Neural cell (in vitro differentiated cells): Measurements from ENCODE around the gene LMOD3. TPM values are rescaled to one million over a fixed set of nuclear protein-coding genes. Genes with fewer than 3 reads are reported as not detected.

Source experiments
- H2AFZ ChIP-seq: fragments of 200-600, 300-800 bp; sonication (generic), shearing (Covaris generic); 2 replicates; pipeline ENCODE4 v1.6.0; 2014; ENCODE audit warnings: low read depth, mild to moderate bottlenecking, antibody characterized with exemption, low read length, moderate library complexity
- H3F3A ChIP-seq: fragments of 200-600 bp; shearing (Covaris generic); 2 replicates; pipeline ENCODE4 v1.6.1; 2016; ENCODE audit warnings: mild to moderate bottlenecking, moderate library complexity, mixed read lengths, antibody characterized with exemption, low read length; ENCODE audit not compliant: insufficient read depth, poor library complexity, severe bottlenecking
- H3K27ac ChIP-seq: fragments of 200-600, 300-800 bp; sonication (generic), shearing (Covaris generic); 2 replicates; pipeline ENCODE4 v1.5.1; 2014; ENCODE audit warnings: mild to moderate bottlenecking, low read length, moderate library complexity
- H3K27me3 ChIP-seq: fragments of 300-800, 200-600 bp; sonication (generic), shearing (Covaris generic); 2 replicates; pipeline ENCODE4 v1.6.0; 2014; ENCODE audit warnings: mild to moderate bottlenecking, low read depth, low read length, moderate library complexity; ENCODE audit not compliant: insufficient read depth
- H3K36me3 ChIP-seq: fragments of 300-800, 200-600 bp; sonication (generic), shearing (Covaris generic); 2 replicates; pipeline ENCODE4 v1.5.1; 2014; ENCODE audit warnings: mild to moderate bottlenecking, antibody characterized with exemption, low read length, moderate library complexity; ENCODE audit not compliant: insufficient read depth
- H3K4me2 ChIP-seq: fragments of 300-800, 200-600 bp; sonication (generic), shearing (Covaris generic); 2 replicates; pipeline ENCODE4 v1.6.0; 2014; ENCODE audit warnings: mild to moderate bottlenecking, low read length
- H3K4me3 ChIP-seq: fragments of 300-800, 200-600 bp; sonication (generic), shearing (Covaris generic); 2 replicates; pipeline ENCODE4 v1.5.1; 2014; ENCODE audit warnings: mild to moderate bottlenecking, low read length, moderate library complexity
- H3K79me2 ChIP-seq: fragments of 200-600 bp; shearing (Covaris generic); replicated peaks from 2 replicates; pipeline ENCODE4 v1.6.0; 2014; ENCODE audit warnings: mild to moderate bottlenecking, low read length, moderate library complexity; ENCODE audit not compliant: insufficient read depth
- H3K9ac ChIP-seq: fragments of 300-800, 200-600 bp; sonication (generic), shearing (Covaris generic); 2 replicates; pipeline ENCODE4 v1.6.1; 2016; ENCODE audit warnings: mild to moderate bottlenecking, low read length, mixed read lengths
- H3K9me2 ChIP-seq: fragments of 200-600 bp; shearing (Covaris generic); 2 replicates; pipeline ENCODE4 v1.6.1; 2016; ENCODE audit warnings: mild to moderate bottlenecking, low read length, mixed read lengths; ENCODE audit not compliant: insufficient read depth
- H3K9me3 ChIP-seq: fragments of 200-600, 300-800 bp; sonication (generic), shearing (Covaris generic); 2 replicates; pipeline ENCODE4 v1.6.1; 2016; ENCODE audit warnings: mild to moderate bottlenecking, mixed run types, low read length, moderate library complexity, mixed read lengths
- H4K20me1 ChIP-seq: fragments of 200-600 bp; shearing (Covaris generic); 2 replicates; pipeline ENCODE4 v1.6.1; 2016; ENCODE audit warnings: mild to moderate bottlenecking, mixed run types; ENCODE audit not compliant: insufficient read depth
- EP300 ChIP-seq: fragments of 450-650 bp; conservative IDR thresholded peaks from 2 replicates; pipeline ENCODE4 v1.6.1; 2014; ENCODE audit warnings: antibody characterized with exemption, mild to moderate bottlenecking, moderate library complexity; ENCODE audit not compliant: poor library complexity, severe bottlenecking
- EZH2 ChIP-seq: fragments of 200-600, 300-800 bp; shearing (Covaris generic), sonication (generic); IDR thresholded peaks from 2 replicates; pipeline ENCODE4 v1.6.1; 2014; ENCODE audit warnings: antibody characterized with exemption, low read length, borderline replicate concordance, mild to moderate bottlenecking; ENCODE audit not compliant: insufficient read depth, poor library complexity, severe bottlenecking
- MXI1 ChIP-seq: fragments of 450-650 bp; conservative IDR thresholded peaks from 2 replicates; pipeline ENCODE4 v1.6.1; 2014; ENCODE audit warnings: antibody characterized with exemption, mild to moderate bottlenecking; ENCODE audit not compliant: poor library complexity, severe bottlenecking
- POLR2AphosphoS5 ChIP-seq: IDR thresholded peaks from 2 replicates; pipeline ENCODE4 v1.6.1; 2012
- RAD21 ChIP-seq: fragments of 450-650 bp; conservative IDR thresholded peaks from 2 replicates; pipeline ENCODE4 v1.6.1; 2014; ENCODE audit warnings: antibody characterized with exemption, mild to moderate bottlenecking, moderate library complexity
- SMC3 ChIP-seq: fragments of 450-650 bp; conservative IDR thresholded peaks from 2 replicates; pipeline ENCODE4 v1.6.1; 2014; ENCODE audit warnings: antibody characterized with exemption, mild to moderate bottlenecking, moderate library complexity; ENCODE audit not compliant: poor library complexity
- TAF1 ChIP-seq: IDR thresholded peaks from 2 replicates; pipeline ENCODE4 v1.6.1; 2012; ENCODE audit warnings: low read depth
- polyA plus RNA-seq: library from polyadenylated mRNA; depleted of rRNA; stranded (reverse); fragments of >200 nt; gene quantifications from 2 replicates; pipeline ENCODE4 v1.2.3, GENCODE V29; 2014
- TF ChIP-seq, protein P1 (sequence below): fragments of 450-650 bp; IDR thresholded peaks from 2 replicates; pipeline ENCODE4 v1.5.1; 2014; ENCODE audit warnings: antibody characterized with exemption, mild to moderate bottlenecking, moderate library complexity; ENCODE audit not compliant: poor library complexity, severe bottlenecking
- TF ChIP-seq, protein P2 (sequence below): IDR thresholded peaks from 2 replicates; pipeline ENCODE4 v1.6.1; 2012; ENCODE audit warnings: borderline replicate concordance

Gene LMOD3
- polyA plus RNA-seq, 1 donor from 2014 or later = not detected

DNA sequence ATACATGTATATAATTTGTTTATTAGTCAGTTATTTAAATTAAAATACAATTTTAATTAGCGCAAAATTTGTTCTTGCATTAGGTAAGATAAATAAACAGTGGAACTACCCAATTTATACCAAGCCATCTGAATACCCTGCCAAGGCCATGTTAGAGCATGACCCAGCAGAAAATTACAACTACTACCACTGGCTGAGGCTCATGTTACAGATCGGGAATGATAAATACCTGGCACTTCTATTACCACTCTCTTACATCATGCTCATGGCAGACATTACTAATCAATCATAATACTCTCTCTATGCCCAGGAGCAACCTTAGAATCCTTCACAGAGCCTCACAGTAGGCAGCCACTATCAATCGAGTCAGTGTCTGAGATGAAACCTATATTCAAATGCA, 21.2 kb upstream of the LMOD3 start:
- Histone ChIP-seq H3K27ac (no peak overlapping the region), H3K4me3 (no peak overlapping the region), H3K79me2 (no peaks in the 10 kb centered on the region), H3K4me2 (no peak overlapping the region), H3K36me3 (no peaks in the 10 kb centered on the region), H3K9me2 (no peaks in the 10 kb centered on the region), H4K20me1 (no peaks in the 10 kb centered on the region), H3K9ac (no peak overlapping the region), H2AFZ (no peak overlapping the region), H3F3A (no peaks in the 10 kb centered on the region), H3K27me3 (no peaks in the 10 kb centered on the region), H3K9me3 (no peaks in the 10 kb centered on the region)
- TF ChIP-seq, protein P1, sequence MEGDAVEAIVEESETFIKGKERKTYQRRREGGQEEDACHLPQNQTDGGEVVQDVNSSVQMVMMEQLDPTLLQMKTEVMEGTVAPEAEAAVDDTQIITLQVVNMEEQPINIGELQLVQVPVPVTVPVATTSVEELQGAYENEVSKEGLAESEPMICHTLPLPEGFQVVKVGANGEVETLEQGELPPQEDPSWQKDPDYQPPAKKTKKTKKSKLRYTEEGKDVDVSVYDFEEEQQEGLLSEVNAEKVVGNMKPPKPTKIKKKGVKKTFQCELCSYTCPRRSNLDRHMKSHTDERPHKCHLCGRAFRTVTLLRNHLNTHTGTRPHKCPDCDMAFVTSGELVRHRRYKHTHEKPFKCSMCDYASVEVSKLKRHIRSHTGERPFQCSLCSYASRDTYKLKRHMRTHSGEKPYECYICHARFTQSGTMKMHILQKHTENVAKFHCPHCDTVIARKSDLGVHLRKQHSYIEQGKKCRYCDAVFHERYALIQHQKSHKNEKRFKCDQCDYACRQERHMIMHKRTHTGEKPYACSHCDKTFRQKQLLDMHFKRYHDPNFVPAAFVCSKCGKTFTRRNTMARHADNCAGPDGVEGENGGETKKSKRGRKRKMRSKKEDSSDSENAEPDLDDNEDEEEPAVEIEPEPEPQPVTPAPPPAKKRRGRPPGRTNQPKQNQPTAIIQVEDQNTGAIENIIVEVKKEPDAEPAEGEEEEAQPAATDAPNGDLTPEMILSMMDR = no peak

DNA sequence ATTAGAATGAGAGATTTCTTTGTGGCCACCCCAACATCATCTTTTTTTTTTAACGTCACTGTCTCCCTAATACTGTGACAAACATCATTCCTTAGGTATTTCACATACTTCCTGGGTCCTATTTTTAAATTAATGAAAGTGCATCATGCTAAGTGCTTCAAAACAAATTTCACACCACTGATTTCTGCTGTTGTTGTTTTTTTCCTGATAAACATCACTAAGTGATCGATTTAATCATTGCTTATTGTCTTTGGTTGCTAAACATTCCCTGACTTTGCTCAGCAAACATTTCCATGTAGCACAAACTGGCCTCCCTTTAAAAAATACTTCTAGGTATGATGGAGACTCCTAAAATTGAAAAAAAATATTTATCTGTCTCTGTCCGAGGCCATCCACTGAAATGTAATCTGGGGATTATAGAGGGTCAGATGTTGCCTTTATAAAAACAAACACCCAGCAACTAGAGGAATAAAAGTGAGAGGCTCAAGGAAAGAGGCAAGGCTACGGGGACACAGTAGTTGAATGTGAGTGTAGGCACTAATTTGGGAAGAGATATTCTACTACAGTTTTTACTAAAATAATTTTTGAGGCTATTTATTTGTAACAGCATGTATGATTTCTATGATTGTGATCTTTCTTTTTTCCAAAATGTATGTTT, 20.5 kb upstream of the LMOD3 start:
- Histone ChIP-seq H3K27me3 (no peaks in the 10 kb centered on the region), H3K9me3 (no peaks in the 10 kb centered on the region), H2AFZ (no peak overlapping the region), H3K4me2 (no peak overlapping the region), H3K79me2 (no peaks in the 10 kb centered on the region), H4K20me1 (no peaks in the 10 kb centered on the region), H3K9ac (no peak overlapping the region), H3K4me3 (no peak overlapping the region), H3K9me2 (no peaks in the 10 kb centered on the region), H3F3A (no peaks in the 10 kb centered on the region), H3K27ac (no peak overlapping the region), H3K36me3 (no peaks in the 10 kb centered on the region)
- TF ChIP-seq, protein P2, sequence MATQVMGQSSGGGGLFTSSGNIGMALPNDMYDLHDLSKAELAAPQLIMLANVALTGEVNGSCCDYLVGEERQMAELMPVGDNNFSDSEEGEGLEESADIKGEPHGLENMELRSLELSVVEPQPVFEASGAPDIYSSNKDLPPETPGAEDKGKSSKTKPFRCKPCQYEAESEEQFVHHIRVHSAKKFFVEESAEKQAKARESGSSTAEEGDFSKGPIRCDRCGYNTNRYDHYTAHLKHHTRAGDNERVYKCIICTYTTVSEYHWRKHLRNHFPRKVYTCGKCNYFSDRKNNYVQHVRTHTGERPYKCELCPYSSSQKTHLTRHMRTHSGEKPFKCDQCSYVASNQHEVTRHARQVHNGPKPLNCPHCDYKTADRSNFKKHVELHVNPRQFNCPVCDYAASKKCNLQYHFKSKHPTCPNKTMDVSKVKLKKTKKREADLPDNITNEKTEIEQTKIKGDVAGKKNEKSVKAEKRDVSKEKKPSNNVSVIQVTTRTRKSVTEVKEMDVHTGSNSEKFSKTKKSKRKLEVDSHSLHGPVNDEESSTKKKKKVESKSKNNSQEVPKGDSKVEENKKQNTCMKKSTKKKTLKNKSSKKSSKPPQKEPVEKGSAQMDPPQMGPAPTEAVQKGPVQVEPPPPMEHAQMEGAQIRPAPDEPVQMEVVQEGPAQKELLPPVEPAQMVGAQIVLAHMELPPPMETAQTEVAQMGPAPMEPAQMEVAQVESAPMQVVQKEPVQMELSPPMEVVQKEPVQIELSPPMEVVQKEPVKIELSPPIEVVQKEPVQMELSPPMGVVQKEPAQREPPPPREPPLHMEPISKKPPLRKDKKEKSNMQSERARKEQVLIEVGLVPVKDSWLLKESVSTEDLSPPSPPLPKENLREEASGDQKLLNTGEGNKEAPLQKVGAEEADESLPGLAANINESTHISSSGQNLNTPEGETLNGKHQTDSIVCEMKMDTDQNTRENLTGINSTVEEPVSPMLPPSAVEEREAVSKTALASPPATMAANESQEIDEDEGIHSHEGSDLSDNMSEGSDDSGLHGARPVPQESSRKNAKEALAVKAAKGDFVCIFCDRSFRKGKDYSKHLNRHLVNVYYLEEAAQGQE = no peak

DNA sequence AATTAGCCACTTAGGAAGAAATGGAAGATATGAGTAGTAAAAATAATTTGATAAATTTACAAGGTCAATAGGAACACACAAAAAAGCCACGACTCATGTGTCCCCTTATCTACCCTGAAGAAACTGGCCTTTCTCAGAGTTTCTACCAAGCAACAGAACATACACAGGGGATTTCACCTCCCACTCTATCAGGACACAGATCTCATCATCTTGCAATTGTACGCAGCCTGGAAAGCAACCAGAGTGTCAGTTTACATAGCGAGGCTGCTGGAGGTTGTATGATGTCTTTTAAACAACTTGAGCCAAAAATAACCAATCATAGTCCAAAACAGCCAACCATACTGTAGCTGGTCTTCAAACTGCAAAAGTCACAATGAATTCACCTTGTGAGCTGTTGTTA, 19.7 kb upstream of the LMOD3 start:
- no peak overlapping the region for H3K27ac ChIP-seq
- no peaks in the 10 kb centered on the region for H3K9me3 ChIP-seq
- H2AFZ ChIP-seq = no peak overlapping the region
- no peaks in the 10 kb centered on the region for H3K27me3 ChIP-seq
- no peak overlapping the region for H3K4me3 ChIP-seq
- no peaks in the 10 kb centered on the region for H3F3A ChIP-seq
- no peaks in the 10 kb centered on the region for H3K79me2 ChIP-seq
- H3K9me2 ChIP-seq = no peaks in the 10 kb centered on the region
- H4K20me1 ChIP-seq = no peaks in the 10 kb centered on the region
- no peak overlapping the region for H3K9ac ChIP-seq
- TF ChIP-seq EZH2 = no peak
- TF ChIP-seq, protein P2 = no peak
- no peak for TF ChIP-seq EP300
- no peak for TF ChIP-seq POLR2AphosphoS5
- TF ChIP-seq RAD21 = no peak
- no peak for TF ChIP-seq SMC3
- TF ChIP-seq MXI1 = no peak
- TF ChIP-seq TAF1 = no peak
- H3K4me2 ChIP-seq = no peak overlapping the region
- H3K36me3 ChIP-seq = no peaks in the 10 kb centered on the region
